PC-3 (cell line): ENCODE results near the gene HSPA9.

ENCODE experiments used
- EZH2 ChIP-seq: fragments of 300-600 bp; sonication (generic); IDR thresholded peaks from one replicate; pipeline ENCODE4 v1.6.1; 2017; ENCODE audit warnings: antibody characterized with exemption, mild to moderate bottlenecking, low read length; ENCODE audit not compliant: unreplicated experiment
- TF ChIP-seq, protein P1 (sequence below): fragments of 300-600 bp; sonication (generic); conservative IDR thresholded peaks from 2 replicates; pipeline ENCODE4 v1.5.1; 2017; ENCODE audit warnings: antibody characterized with exemption, low read depth, mild to moderate bottlenecking, low read length

- TF ChIP-seq, protein P1, sequence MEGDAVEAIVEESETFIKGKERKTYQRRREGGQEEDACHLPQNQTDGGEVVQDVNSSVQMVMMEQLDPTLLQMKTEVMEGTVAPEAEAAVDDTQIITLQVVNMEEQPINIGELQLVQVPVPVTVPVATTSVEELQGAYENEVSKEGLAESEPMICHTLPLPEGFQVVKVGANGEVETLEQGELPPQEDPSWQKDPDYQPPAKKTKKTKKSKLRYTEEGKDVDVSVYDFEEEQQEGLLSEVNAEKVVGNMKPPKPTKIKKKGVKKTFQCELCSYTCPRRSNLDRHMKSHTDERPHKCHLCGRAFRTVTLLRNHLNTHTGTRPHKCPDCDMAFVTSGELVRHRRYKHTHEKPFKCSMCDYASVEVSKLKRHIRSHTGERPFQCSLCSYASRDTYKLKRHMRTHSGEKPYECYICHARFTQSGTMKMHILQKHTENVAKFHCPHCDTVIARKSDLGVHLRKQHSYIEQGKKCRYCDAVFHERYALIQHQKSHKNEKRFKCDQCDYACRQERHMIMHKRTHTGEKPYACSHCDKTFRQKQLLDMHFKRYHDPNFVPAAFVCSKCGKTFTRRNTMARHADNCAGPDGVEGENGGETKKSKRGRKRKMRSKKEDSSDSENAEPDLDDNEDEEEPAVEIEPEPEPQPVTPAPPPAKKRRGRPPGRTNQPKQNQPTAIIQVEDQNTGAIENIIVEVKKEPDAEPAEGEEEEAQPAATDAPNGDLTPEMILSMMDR: no peak
- TF ChIP-seq EZH2: no peak
Measured at GRCh38 chr5:138523406-138523805, 51.8 kb downstream of the HSPA9 start.
